Esophagus muscularis mucosa (tissue), 4 donors: ENCODE data around the gene LIG3. TPM values are rescaled to one million over a fixed set of nuclear protein-coding genes. Genes with fewer than 3 reads are reported as not detected.

Experiments
- DNase-seq: peaks from one replicate; pipeline ENCODE4 v3.0.0-alpha.2; 2017; ENCODE audit errors: extremely low spot score
- H3K27ac ChIP-seq, 4 donors: fragments of 200-600 bp; sonication (generic); replicated peaks in 1 of 4; 1 replicate in 3 of 4; 2 replicates in 1 of 4; pipeline ENCODE4 v1.5.1; 2016 to 2019; ENCODE audit warnings: mild to moderate bottlenecking in 1 of 4
- H3K27me3 ChIP-seq, 4 donors: fragments of 200-600 bp; sonication (generic); one replicate each; pipeline versions ENCODE4 v1.5.1 to v1.6.0; 2016 to 2019
- H3K36me3 ChIP-seq, 4 donors: fragments of 200-600 bp; sonication (generic); one replicate each; pipeline ENCODE4 v1.5.1; 2016 to 2019
- H3K4me1 ChIP-seq, 4 donors: fragments of 200-600 bp; sonication (generic); one replicate each; pipeline ENCODE4 v1.5.1; 2016 to 2019
- H3K4me3 ChIP-seq, 4 donors: fragments of 200-600 bp; sonication (generic); 1 replicate in 2 of 4; 2 replicates in 2 of 4; pipeline ENCODE4 v1.5.1; 2016 to 2019; ENCODE audit warnings: mild to moderate bottlenecking in 4 of 4, moderate library complexity in 1 of 4
- H3K9me3 ChIP-seq, 4 donors: fragments of 200-600 bp; sonication (generic); 1 replicate in 3 of 4; 2 replicates in 1 of 4; pipeline ENCODE4 v1.5.1; 2016 to 2019
- CTCF ChIP-seq, 3 experiments: fragments of 200-600 bp in 2 of 3; fragments of 450-650 bp in 1 of 3; sonication (generic) in 2 of 3; IDR thresholded peaks; one replicate each; pipeline ENCODE4 v1.5.1; 2017 to 2019; ENCODE audit warnings: antibody characterized with exemption in 3 of 3, mild to moderate bottlenecking in 2 of 3, moderate library complexity in 1 of 3
- EP300 ChIP-seq: sonication (generic); formaldehyde crosslinking; IDR thresholded peaks from one replicate; pipeline ENCODE4 v1.6.1; 2017; ENCODE audit warnings: antibody characterized with exemption
- POLR2A ChIP-seq: fragments of 450-650 bp; IDR thresholded peaks from one replicate; pipeline ENCODE4 v1.6.1; 2017; ENCODE audit warnings: antibody characterized with exemption, moderate library complexity, mild to moderate bottlenecking, low read depth
- POLR2AphosphoS5 ChIP-seq, 2 donors: sonication (generic); formaldehyde crosslinking; IDR thresholded peaks; one replicate each; pipeline ENCODE4 v1.6.1; 2017; ENCODE audit warnings: antibody characterized with exemption in 2 of 2
- WGBS: methylation state at CpG from one replicate; pipeline ENCODE4 v1.1.5; 2018; 5-methylcytosine and 5-hydroxymethylcytosine counted together
- intact Hi-C: fragments of 100-400 bp; cut with DNase I; formaldehyde crosslinking; loops from one replicate; pipeline ENCODE4 v1.15.1; 2023
- total RNA-seq, 4 donors: library from RNA; depleted of rRNA; stranded (reverse); fragments of >200 nt; gene quantifications; one replicate each; pipeline versions ENCODE4 v1.1.0 to v1.2.1, GENCODE V29; 2016

Gene LIG3
- total RNA-seq, 4 donors from 2014 or later = 24.7 to 50.7 (median 32.1) TPM

- no peak for TF ChIP-seq EP300
- TF ChIP-seq POLR2A = no peak
- TF ChIP-seq CTCF (IDR thresholded peaks at IDR 0.05) = no peak
- TF ChIP-seq POLR2AphosphoS5 (IDR thresholded peaks at IDR 0.05) = no peak
- 11% methylated on average over 8 of the region's 8 CpGs for WGBS
- H3K27me3 ChIP-seq = no peaks in the 10 kb centered on the region
- H3K9me3 ChIP-seq = no peaks in the 10 kb centered on the region
- peak overlapping the region; percentile 83 to 95 (median 92) for H3K4me3 ChIP-seq
- DNase-seq = no peak
- peaks cover 3 to 29% (median 20%) of the 10 kb centered on the region in 4 donors for H3K36me3 ChIP-seq
- peaks cover 23 to 55% (median 44%) of the 10 kb centered on the region in 4 donors for H3K4me1 ChIP-seq
- peak overlapping the region; percentile 95 to 100 (median 100) for H3K27ac ChIP-seq
- intact Hi-C loops = loop anchor here (2.0 kb wide), 1 partner anchor 107 kb away; no protein-coding TSS in a partner anchor
Measured at GRCh38 chr17:34981538-34982241, 1.4 kb downstream of the LIG3 start.

GRCh38 chr17:34987232-34987631, 6.9 kb downstream of the LIG3 start:
- WGBS = 77% methylated on average over 2 of the region's 2 CpGs
- peaks cover 19 to 80% (median 64%) of the 10 kb centered on the region in 4 donors for H3K36me3 ChIP-seq

GRCh38 chr17:34988644-34989043, 8.3 kb downstream of the LIG3 start:
- DNase-seq = no peak
- Histone ChIP-seq H3K27me3 (no peaks in the 10 kb centered on the region), H3K27ac (no peak overlapping the region), H3K36me3 (peaks cover 24 to 88% (median 72%) of the 10 kb centered on the region in 4 donors), H3K4me1 (peaks cover 3 to 24% (median 16%) of the 10 kb centered on the region in 4 donors), H3K9me3 (no peaks in the 10 kb centered on the region), H3K4me3 (no peak overlapping the region)
- TF ChIP-seq CTCF (IDR thresholded peaks at IDR 0.05) = no peak
- 95% methylated on average over 2 of the region's 2 CpGs for WGBS
- intact Hi-C loops = no loop called here

More at GRCh38 chr17:34987232-34987631, 6.9 kb downstream of the LIG3 start:
- no peak for DNase-seq
- Histone ChIP-seq H3K4me1 (peaks cover 6 to 37% (median 30%) of the 10 kb centered on the region in 4 donors), H3K9me3 (no peaks in the 10 kb centered on the region), H3K27ac (no peak overlapping the region), H3K27me3 (no peaks in the 10 kb centered on the region), H3K4me3 (no peak overlapping the region)
- TF ChIP-seq CTCF (IDR thresholded peaks at IDR 0.05) (no peak), POLR2A (no peak), POLR2AphosphoS5 (IDR thresholded peaks at IDR 0.05) (no peak), EP300 (no peak)
- intact Hi-C loops = no loop called here

GRCh38 chr17:34989473-34989872, 9.2 kb downstream of the LIG3 start:
- DNase-seq = no peak
- Histone ChIP-seq H3K36me3 (peaks cover 27 to 91% (median 79%) of the 10 kb centered on the region in 4 donors), H3K27me3 (no peaks in the 10 kb centered on the region), H3K4me1 (peaks cover 3 to 16% (median 12%) of the 10 kb centered on the region in 4 donors), H3K4me3 (no peak overlapping the region), H3K27ac (no peak overlapping the region), H3K9me3 (no peaks in the 10 kb centered on the region)
- no peak for TF ChIP-seq POLR2A
- no peak for TF ChIP-seq EP300
- TF ChIP-seq CTCF (IDR thresholded peaks at IDR 0.05) = no peak
- TF ChIP-seq POLR2AphosphoS5 (IDR thresholded peaks at IDR 0.05) = no peak
- 89% methylated on average over 9 of the region's 10 CpGs for WGBS
- intact Hi-C loops = no loop called here
